HL-60 (cell line): ENCODE measurements around the gene PLA2G3.

Experiments
- CTCF ChIP-seq: IDR thresholded peaks from one replicate; pipeline ENCODE4 v1.5.1; 2011; ENCODE audit warnings: low read length, control low read depth, inconsistent platforms; ENCODE audit not compliant: insufficient read depth
- GABPA ChIP-seq: IDR thresholded peaks from 2 replicates; pipeline ENCODE4 v1.6.1; 2012; ENCODE audit warnings: low read depth
- POLR2AphosphoS5 ChIP-seq: IDR thresholded peaks from 2 replicates; pipeline ENCODE4 v1.6.1; 2012; ENCODE audit warnings: low read depth
- REST ChIP-seq: IDR thresholded peaks from 2 replicates; pipeline ENCODE4 v1.6.1; 2012; ENCODE audit warnings: low read depth; ENCODE audit not compliant: insufficient replicate concordance
- SPI1 ChIP-seq: IDR thresholded peaks from 2 replicates; pipeline ENCODE4 v1.6.1; 2012; ENCODE audit warnings: low read depth, mild to moderate bottlenecking, borderline replicate concordance

GRCh38 chr22:31151872-31152271 lies 11.6 kb upstream of the PLA2G3 start:
- TF ChIP-seq CTCF (no peak), POLR2AphosphoS5 (no peak), REST (no peak), GABPA (no peak), SPI1 (no peak)
